Measurements from ENCODE around the gene COMT.

GRCh38 chr22:20010307-20011122 lies 68.9 kb downstream of the COMT start:
- TF ChIP-seq, protein P1, sequence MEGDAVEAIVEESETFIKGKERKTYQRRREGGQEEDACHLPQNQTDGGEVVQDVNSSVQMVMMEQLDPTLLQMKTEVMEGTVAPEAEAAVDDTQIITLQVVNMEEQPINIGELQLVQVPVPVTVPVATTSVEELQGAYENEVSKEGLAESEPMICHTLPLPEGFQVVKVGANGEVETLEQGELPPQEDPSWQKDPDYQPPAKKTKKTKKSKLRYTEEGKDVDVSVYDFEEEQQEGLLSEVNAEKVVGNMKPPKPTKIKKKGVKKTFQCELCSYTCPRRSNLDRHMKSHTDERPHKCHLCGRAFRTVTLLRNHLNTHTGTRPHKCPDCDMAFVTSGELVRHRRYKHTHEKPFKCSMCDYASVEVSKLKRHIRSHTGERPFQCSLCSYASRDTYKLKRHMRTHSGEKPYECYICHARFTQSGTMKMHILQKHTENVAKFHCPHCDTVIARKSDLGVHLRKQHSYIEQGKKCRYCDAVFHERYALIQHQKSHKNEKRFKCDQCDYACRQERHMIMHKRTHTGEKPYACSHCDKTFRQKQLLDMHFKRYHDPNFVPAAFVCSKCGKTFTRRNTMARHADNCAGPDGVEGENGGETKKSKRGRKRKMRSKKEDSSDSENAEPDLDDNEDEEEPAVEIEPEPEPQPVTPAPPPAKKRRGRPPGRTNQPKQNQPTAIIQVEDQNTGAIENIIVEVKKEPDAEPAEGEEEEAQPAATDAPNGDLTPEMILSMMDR (IDR thresholded peaks at IDR 0.05): no peak
- TF ChIP-seq EZH2 (IDR thresholded peaks at IDR 0.05): no peak
- no peak for TF ChIP-seq EZH2phosphoT487 (IDR thresholded peaks at IDR 0.05)
